Neural cell (in vitro differentiated cells): Measurements from ENCODE around the gene ATP2B1. TPM values are rescaled to one million over a fixed set of nuclear protein-coding genes. Genes with fewer than 3 reads are reported as not detected.
A peak's percentile ranks its signal among the peaks of the same experiment; 100 is the strongest.

ENCODE experiments used
- H2AFZ ChIP-seq: fragments of 200-600, 300-800 bp; sonication (generic), shearing (Covaris generic); 2 replicates; pipeline ENCODE4 v1.6.0; 2014; ENCODE audit warnings: low read depth, mild to moderate bottlenecking, antibody characterized with exemption, low read length, moderate library complexity
- H3F3A ChIP-seq: fragments of 200-600 bp; shearing (Covaris generic); 2 replicates; pipeline ENCODE4 v1.6.1; 2016; ENCODE audit warnings: mild to moderate bottlenecking, moderate library complexity, mixed read lengths, antibody characterized with exemption, low read length; ENCODE audit not compliant: insufficient read depth, poor library complexity, severe bottlenecking
- H3K27ac ChIP-seq: fragments of 200-600, 300-800 bp; sonication (generic), shearing (Covaris generic); 2 replicates; pipeline ENCODE4 v1.5.1; 2014; ENCODE audit warnings: mild to moderate bottlenecking, low read length, moderate library complexity
- H3K27me3 ChIP-seq: fragments of 300-800, 200-600 bp; sonication (generic), shearing (Covaris generic); 2 replicates; pipeline ENCODE4 v1.6.0; 2014; ENCODE audit warnings: mild to moderate bottlenecking, low read depth, low read length, moderate library complexity; ENCODE audit not compliant: insufficient read depth
- H3K36me3 ChIP-seq: fragments of 300-800, 200-600 bp; sonication (generic), shearing (Covaris generic); 2 replicates; pipeline ENCODE4 v1.5.1; 2014; ENCODE audit warnings: mild to moderate bottlenecking, antibody characterized with exemption, low read length, moderate library complexity; ENCODE audit not compliant: insufficient read depth
- H3K4me2 ChIP-seq: fragments of 300-800, 200-600 bp; sonication (generic), shearing (Covaris generic); 2 replicates; pipeline ENCODE4 v1.6.0; 2014; ENCODE audit warnings: mild to moderate bottlenecking, low read length
- H3K4me3 ChIP-seq: fragments of 300-800, 200-600 bp; sonication (generic), shearing (Covaris generic); 2 replicates; pipeline ENCODE4 v1.5.1; 2014; ENCODE audit warnings: mild to moderate bottlenecking, low read length, moderate library complexity
- H3K79me2 ChIP-seq: fragments of 200-600 bp; shearing (Covaris generic); replicated peaks from 2 replicates; pipeline ENCODE4 v1.6.0; 2014; ENCODE audit warnings: mild to moderate bottlenecking, low read length, moderate library complexity; ENCODE audit not compliant: insufficient read depth
- H3K9ac ChIP-seq: fragments of 300-800, 200-600 bp; sonication (generic), shearing (Covaris generic); 2 replicates; pipeline ENCODE4 v1.6.1; 2016; ENCODE audit warnings: mild to moderate bottlenecking, low read length, mixed read lengths
- H3K9me2 ChIP-seq: fragments of 200-600 bp; shearing (Covaris generic); 2 replicates; pipeline ENCODE4 v1.6.1; 2016; ENCODE audit warnings: mild to moderate bottlenecking, low read length, mixed read lengths; ENCODE audit not compliant: insufficient read depth
- H3K9me3 ChIP-seq: fragments of 200-600, 300-800 bp; sonication (generic), shearing (Covaris generic); 2 replicates; pipeline ENCODE4 v1.6.1; 2016; ENCODE audit warnings: mild to moderate bottlenecking, mixed run types, low read length, moderate library complexity, mixed read lengths
- H4K20me1 ChIP-seq: fragments of 200-600 bp; shearing (Covaris generic); 2 replicates; pipeline ENCODE4 v1.6.1; 2016; ENCODE audit warnings: mild to moderate bottlenecking, mixed run types; ENCODE audit not compliant: insufficient read depth
- EP300 ChIP-seq: fragments of 450-650 bp; conservative IDR thresholded peaks from 2 replicates; pipeline ENCODE4 v1.6.1; 2014; ENCODE audit warnings: antibody characterized with exemption, mild to moderate bottlenecking, moderate library complexity; ENCODE audit not compliant: poor library complexity, severe bottlenecking
- EZH2 ChIP-seq: fragments of 200-600, 300-800 bp; shearing (Covaris generic), sonication (generic); IDR thresholded peaks from 2 replicates; pipeline ENCODE4 v1.6.1; 2014; ENCODE audit warnings: antibody characterized with exemption, low read length, borderline replicate concordance, mild to moderate bottlenecking; ENCODE audit not compliant: insufficient read depth, poor library complexity, severe bottlenecking
- MXI1 ChIP-seq: fragments of 450-650 bp; conservative IDR thresholded peaks from 2 replicates; pipeline ENCODE4 v1.6.1; 2014; ENCODE audit warnings: antibody characterized with exemption, mild to moderate bottlenecking; ENCODE audit not compliant: poor library complexity, severe bottlenecking
- POLR2AphosphoS5 ChIP-seq: IDR thresholded peaks from 2 replicates; pipeline ENCODE4 v1.6.1; 2012
- RAD21 ChIP-seq: fragments of 450-650 bp; conservative IDR thresholded peaks from 2 replicates; pipeline ENCODE4 v1.6.1; 2014; ENCODE audit warnings: antibody characterized with exemption, mild to moderate bottlenecking, moderate library complexity
- SMC3 ChIP-seq: fragments of 450-650 bp; conservative IDR thresholded peaks from 2 replicates; pipeline ENCODE4 v1.6.1; 2014; ENCODE audit warnings: antibody characterized with exemption, mild to moderate bottlenecking, moderate library complexity; ENCODE audit not compliant: poor library complexity
- TAF1 ChIP-seq: IDR thresholded peaks from 2 replicates; pipeline ENCODE4 v1.6.1; 2012; ENCODE audit warnings: low read depth
- polyA plus RNA-seq: library from polyadenylated mRNA; depleted of rRNA; stranded (reverse); fragments of >200 nt; gene quantifications from 2 replicates; pipeline ENCODE4 v1.2.3, GENCODE V29; 2014
- TF ChIP-seq, protein P1 (sequence below): IDR thresholded peaks from 2 replicates; pipeline ENCODE4 v1.6.1; 2012; ENCODE audit warnings: borderline replicate concordance
- TF ChIP-seq, protein P2 (sequence below): fragments of 450-650 bp; IDR thresholded peaks from 2 replicates; pipeline ENCODE4 v1.5.1; 2014; ENCODE audit warnings: antibody characterized with exemption, mild to moderate bottlenecking, moderate library complexity; ENCODE audit not compliant: poor library complexity, severe bottlenecking

The ATP2B1 gene
- polyA plus RNA-seq, 1 donor from 2014 or later, result 139 TPM

DNA sequence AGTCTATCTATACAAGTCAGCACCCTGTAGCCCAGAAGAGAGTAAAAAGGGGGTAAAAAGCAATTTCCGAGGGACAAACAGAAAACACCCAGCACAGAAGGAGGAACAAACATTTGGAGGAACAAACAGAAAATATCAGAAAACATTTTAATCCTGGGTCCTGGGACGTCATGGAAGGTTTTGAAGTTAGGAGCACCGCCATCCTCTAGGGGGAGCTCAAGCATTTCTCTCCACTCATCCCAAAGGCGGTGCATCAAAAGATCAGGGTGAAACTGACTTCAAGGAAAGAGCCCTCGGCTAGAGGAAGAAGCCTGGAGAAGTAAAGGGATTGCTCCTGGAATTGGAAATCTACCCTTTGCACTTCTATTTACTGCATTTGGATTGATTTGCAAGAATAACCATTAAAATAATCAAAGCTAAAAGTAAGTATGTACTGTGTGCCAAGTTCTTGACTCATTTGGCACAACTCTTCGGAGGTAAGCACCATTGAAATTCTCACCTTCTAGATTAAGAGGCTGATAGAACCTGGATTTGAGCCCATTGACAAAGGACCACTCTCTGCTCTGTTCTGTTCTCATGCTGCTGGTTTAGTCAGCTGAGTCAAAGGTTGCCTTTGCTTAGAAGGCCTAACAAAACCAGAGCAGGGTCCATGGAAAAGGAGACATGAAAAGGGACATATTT is 165.6 kb downstream of the ATP2B1 start:
- Histone ChIP-seq H3K4me3 (no peak overlapping the region), H3K79me2 (no peaks in the 10 kb centered on the region), H2AFZ (no peak overlapping the region), H3F3A (no peaks in the 10 kb centered on the region), H3K4me2 (no peak overlapping the region), H3K9ac (no peak overlapping the region), H3K36me3 (no peaks in the 10 kb centered on the region), H3K9me3 (no peaks in the 10 kb centered on the region), H3K9me2 (no peaks in the 10 kb centered on the region), H4K20me1 (no peaks in the 10 kb centered on the region), H3K27me3 (no peaks in the 10 kb centered on the region), H3K27ac (no peak overlapping the region)
- TF ChIP-seq TAF1, result no peak
- peak; percentile 87 for TF ChIP-seq SMC3
- TF ChIP-seq RAD21, result peak; percentile 90
- TF ChIP-seq EP300, result no peak
- TF ChIP-seq EZH2, result no peak
- TF ChIP-seq MXI1, result no peak
- TF ChIP-seq, protein P1, sequence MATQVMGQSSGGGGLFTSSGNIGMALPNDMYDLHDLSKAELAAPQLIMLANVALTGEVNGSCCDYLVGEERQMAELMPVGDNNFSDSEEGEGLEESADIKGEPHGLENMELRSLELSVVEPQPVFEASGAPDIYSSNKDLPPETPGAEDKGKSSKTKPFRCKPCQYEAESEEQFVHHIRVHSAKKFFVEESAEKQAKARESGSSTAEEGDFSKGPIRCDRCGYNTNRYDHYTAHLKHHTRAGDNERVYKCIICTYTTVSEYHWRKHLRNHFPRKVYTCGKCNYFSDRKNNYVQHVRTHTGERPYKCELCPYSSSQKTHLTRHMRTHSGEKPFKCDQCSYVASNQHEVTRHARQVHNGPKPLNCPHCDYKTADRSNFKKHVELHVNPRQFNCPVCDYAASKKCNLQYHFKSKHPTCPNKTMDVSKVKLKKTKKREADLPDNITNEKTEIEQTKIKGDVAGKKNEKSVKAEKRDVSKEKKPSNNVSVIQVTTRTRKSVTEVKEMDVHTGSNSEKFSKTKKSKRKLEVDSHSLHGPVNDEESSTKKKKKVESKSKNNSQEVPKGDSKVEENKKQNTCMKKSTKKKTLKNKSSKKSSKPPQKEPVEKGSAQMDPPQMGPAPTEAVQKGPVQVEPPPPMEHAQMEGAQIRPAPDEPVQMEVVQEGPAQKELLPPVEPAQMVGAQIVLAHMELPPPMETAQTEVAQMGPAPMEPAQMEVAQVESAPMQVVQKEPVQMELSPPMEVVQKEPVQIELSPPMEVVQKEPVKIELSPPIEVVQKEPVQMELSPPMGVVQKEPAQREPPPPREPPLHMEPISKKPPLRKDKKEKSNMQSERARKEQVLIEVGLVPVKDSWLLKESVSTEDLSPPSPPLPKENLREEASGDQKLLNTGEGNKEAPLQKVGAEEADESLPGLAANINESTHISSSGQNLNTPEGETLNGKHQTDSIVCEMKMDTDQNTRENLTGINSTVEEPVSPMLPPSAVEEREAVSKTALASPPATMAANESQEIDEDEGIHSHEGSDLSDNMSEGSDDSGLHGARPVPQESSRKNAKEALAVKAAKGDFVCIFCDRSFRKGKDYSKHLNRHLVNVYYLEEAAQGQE, result no peak
- TF ChIP-seq POLR2AphosphoS5, result no peak
- TF ChIP-seq, protein P2, sequence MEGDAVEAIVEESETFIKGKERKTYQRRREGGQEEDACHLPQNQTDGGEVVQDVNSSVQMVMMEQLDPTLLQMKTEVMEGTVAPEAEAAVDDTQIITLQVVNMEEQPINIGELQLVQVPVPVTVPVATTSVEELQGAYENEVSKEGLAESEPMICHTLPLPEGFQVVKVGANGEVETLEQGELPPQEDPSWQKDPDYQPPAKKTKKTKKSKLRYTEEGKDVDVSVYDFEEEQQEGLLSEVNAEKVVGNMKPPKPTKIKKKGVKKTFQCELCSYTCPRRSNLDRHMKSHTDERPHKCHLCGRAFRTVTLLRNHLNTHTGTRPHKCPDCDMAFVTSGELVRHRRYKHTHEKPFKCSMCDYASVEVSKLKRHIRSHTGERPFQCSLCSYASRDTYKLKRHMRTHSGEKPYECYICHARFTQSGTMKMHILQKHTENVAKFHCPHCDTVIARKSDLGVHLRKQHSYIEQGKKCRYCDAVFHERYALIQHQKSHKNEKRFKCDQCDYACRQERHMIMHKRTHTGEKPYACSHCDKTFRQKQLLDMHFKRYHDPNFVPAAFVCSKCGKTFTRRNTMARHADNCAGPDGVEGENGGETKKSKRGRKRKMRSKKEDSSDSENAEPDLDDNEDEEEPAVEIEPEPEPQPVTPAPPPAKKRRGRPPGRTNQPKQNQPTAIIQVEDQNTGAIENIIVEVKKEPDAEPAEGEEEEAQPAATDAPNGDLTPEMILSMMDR, result peak; percentile 85

DNA sequence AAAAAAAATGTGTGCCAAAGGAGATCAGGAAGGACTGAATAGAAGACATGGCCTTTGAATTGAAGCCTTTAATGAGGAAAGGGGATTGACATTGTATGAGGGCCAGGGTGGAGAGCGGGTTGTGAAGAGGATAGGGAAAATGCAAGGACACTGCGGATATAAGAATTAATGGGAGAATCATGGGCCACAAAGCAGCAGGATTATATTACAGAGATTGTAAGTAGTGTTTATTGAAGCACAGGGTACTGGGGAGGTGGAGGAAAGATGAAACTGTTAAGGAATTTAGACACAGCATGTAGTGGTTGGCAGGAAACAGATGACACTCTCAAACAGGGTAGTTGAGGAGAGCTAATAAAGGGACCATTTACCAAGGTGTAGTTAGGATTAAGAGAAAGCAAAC is 166.4 kb downstream of the ATP2B1 start:
- Histone ChIP-seq H3K79me2 (no peaks in the 10 kb centered on the region), H3K9me3 (no peaks in the 10 kb centered on the region), H3K27ac (no peak overlapping the region), H3K4me3 (no peak overlapping the region), H4K20me1 (no peaks in the 10 kb centered on the region), H3K27me3 (no peaks in the 10 kb centered on the region), H3F3A (no peaks in the 10 kb centered on the region), H3K9me2 (no peaks in the 10 kb centered on the region), H2AFZ (no peak overlapping the region), H3K9ac (no peak overlapping the region), H3K36me3 (no peaks in the 10 kb centered on the region), H3K4me2 (no peak overlapping the region)
- TF ChIP-seq, protein P2, result no peak
- TF ChIP-seq POLR2AphosphoS5 (no peak), TAF1 (no peak), SMC3 (no peak), MXI1 (no peak)
